NCI-H2081 (cell line): Measurements from ENCODE around the gene ARHGDIG.
"Not testable (repeated sequence)": the region's sequence is repeated elsewhere in the genome, so short reads cannot be mapped to it uniquely, and the experiment has no call there.

Experiments used
- DNase-seq, 2 experiments: peaks; one replicate each; lab custom pipeline; 2025; lab: John Stamatoyannopoulos, UW

Gene ARHGDIG

DNA sequence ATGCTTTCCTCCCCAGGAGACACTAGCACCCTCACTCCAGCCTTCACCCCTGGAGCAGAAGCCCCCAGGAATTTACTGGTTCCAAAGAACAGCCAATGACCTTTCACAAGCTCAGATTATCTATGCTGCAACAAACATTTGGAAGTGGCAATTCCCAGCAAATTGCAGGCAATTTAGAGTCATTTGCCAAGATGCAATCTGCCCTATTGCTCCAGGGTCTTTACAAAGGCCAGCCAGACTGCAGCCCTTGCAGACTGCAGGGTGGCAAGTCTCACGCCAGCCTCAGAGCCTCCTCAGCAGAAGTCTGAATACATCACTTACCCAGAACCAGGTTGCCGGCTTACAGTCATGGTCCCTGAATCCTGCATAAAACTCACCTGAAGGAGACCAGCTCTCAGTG, 50.4 kb downstream of the ARHGDIG start:
- DNase-seq, result no peak

- not testable (repeated sequence) for DNase-seq
Observed at GRCh38 chr16:331181-331814, 50.9 kb downstream of the ARHGDIG start.
